ENCODE measurements around the gene GPRC6A.

GPRC6A gene

DNA sequence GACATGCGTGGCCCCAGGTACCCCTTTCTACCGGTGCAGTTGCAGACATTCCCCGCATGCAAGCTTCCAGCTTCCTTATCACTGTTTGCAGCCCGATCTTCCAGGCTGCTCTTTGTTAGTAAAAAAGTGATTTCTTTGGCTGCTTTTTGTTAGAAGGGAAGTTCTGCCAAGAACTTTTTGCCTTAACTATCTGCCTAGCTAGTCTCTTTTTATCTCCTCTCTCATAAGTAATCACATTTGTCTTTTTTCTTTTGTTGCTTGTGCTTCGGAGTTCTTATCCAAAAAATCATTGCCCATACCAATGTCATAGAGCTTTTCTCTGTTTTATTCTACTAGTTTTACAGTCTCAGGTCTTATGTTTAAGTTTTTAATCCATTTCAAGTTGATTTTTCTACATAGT lies 83.7 kb downstream of the GPRC6A start:
- Histone ChIP-seq H3K9me3 (ENCODE audit: control extremely low read depth in 1 of 5, control insufficient read depth in 4 of 5, insufficient read depth in 2 of 5, low read depth in 1 of 5, low read length in 4 of 5) (no peaks in the 10 kb centered on the region), H3K36me3 (ENCODE audit: control insufficient read depth in 4 of 4, insufficient read depth in 4 of 4, low read length in 3 of 4) (no peaks in the 10 kb centered on the region), H3K4me3 (ENCODE audit: control insufficient read depth in 1 of 7, extremely low read depth in 1 of 7, insufficient read depth in 4 of 7, low read depth in 2 of 7, low read length in 6 of 7) (no peak overlapping the region), H3K4me1 (ENCODE audit: control extremely low read depth in 1 of 4, control insufficient read depth in 4 of 4, insufficient read depth in 4 of 4, low read length in 3 of 4) (no peaks in the 10 kb centered on the region), H3K27me3 (replicated peaks in 2 of 5; ENCODE audit: control insufficient read depth in 4 of 5, insufficient read depth in 5 of 5, low read length in 4 of 5) (no peaks in the 10 kb centered on the region), H3K27ac (ENCODE audit: insufficient read depth in 1 of 2, low read depth in 1 of 2, low read length in 2 of 2, poor library complexity in 1 of 2, severe bottlenecking in 2 of 2) (no peak overlapping the region)
- 96% methylated on average over 4 of the region's 5 CpGs for WGBS (ENCODE audit: insufficient coverage)
- no peak for DNase-seq
- ChIA-PET CTCF (no interaction called here), POLR2A (no interaction called here)

Data from common myeloid progenitor, CD34-positive (primary cell).